GM18867 (cell line): Measurements from ENCODE around the gene KLHL14.

Experiments
- ATAC-seq: cut with Tn5 transposase; IDR thresholded peaks from one replicate; pipeline ENCODE4 v1.9.1; 2021; ENCODE audit warnings: mild to moderate bottlenecking, moderate library complexity; ENCODE audit not compliant: unreplicated experiment

Gene KLHL14

DNA sequence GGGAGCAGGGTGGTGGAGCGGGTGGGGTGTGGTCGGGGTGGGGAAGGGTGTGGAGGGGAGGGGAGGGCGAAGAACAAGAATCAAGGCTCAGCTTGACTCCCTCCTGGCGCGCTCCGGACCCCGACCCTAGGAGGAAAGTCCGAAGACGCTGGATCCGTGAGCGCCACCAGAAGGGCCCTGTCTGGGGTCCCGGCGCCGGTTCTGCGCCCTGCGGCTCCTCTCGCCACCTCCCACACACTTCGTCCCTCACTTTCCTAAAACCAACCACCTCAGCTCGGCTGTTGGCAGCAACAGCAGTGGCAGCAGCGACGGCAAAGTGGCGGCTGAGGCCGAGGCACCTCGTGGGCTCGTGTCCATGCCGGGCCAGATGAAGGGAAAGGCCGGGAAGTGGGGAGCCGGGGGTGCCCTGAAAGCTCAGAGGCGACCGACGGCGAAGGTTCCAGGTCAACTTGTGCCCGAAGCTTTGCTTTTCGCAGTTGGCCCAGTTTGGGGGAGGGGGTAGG is 2.1 kb downstream of the KLHL14 start:
- ATAC-seq: no peak

DNA sequence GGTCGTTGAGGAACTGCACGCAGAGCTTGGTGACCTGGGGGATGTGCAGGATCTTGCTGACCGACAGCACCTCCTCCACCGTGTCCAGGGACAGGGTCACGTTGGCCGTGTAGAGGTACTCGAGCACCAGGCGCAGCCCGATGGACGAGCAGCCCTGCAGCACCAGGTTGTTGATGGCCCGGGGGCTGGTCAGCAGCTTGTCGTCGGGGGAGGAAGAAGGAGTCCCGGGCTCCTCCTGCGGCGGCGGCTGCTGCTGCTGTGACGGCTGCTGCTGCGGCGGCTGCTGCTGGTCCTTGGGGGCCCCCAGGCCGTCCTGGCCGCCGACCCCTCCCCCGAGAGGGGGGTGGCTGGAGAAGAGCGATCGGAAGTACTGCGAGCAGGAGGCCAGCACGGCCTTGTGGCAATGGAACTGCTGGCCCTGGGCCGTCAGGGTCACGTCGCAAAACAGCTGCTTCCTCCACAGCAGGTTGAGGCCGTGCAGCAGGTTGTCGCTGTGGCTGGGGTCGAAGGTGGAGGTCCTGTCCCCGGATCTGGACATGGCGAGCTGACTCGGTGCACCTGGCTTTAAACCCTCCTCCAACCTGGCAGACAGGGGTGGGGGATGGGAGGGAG is 2.7 kb downstream of the KLHL14 start:
- no peak for ATAC-seq

DNA sequence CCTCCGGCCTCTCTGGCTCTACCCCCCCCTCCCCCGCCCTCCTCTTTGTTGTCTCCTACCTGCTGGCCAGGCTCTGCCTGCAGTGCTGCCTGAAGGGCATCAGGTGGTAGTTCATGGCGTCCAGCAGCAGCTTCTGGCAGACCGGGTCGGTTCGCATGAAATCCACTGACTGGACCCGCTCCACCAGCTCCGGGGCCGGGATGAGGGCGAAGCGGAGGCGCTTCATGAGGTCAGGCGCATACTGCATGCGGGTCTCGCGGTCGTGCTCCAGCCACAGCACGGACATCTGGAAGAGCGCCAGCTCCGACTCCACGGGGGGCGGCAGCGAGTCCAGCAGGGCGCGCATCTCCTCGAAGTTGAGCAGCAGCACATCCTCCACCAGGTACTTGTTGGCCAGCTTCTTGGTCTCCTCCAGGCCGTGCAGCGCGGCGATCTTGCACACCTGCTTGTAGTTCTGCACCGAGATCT is 3.2 kb downstream of the KLHL14 start:
- no peak for ATAC-seq

DNA sequence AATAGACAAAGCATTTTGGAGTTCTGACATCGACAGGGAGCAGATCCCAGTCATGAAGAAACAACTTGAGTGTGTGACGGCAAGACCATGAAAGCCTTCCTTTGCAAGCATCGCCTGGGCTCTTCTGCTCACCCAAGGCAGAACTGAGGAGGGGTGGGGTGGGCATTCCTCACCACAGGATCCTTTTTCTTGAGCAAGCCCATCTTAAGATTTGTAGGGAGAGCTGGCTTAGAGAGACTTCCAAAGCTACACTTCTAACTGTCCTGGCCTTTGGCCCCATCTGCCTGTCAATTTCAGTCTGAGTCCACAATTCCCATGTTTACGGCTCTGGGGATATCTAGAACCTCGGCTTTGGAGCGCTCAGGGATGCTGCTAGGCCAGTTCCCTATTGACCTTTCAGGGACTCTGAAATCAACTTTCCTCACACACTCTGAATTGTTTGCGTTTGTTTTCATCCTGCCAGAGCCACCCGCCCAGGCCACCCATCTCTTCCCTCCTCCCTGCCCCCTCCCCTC is 3.7 kb downstream of the KLHL14 start:
- no peak for ATAC-seq

DNA sequence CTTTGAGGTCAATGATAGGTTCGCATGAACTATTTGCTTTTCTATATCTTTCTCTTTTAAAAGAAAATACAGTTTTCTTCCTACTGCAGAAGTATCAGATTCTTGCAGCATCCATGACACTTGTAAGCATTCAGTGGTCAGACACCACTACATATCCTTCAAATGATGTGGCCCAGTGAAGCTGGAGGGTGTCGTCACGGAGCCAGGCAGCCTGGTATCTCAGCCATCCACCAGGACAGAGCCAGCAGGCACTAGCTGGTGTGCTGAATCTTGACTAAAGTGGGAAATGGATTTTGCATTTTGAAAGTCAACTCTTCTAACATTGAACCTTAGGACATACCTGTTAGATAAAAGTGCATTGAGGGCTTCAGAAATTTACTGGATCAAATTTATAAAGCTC is 5.4 kb downstream of the KLHL14 start:
- no peak for ATAC-seq

DNA sequence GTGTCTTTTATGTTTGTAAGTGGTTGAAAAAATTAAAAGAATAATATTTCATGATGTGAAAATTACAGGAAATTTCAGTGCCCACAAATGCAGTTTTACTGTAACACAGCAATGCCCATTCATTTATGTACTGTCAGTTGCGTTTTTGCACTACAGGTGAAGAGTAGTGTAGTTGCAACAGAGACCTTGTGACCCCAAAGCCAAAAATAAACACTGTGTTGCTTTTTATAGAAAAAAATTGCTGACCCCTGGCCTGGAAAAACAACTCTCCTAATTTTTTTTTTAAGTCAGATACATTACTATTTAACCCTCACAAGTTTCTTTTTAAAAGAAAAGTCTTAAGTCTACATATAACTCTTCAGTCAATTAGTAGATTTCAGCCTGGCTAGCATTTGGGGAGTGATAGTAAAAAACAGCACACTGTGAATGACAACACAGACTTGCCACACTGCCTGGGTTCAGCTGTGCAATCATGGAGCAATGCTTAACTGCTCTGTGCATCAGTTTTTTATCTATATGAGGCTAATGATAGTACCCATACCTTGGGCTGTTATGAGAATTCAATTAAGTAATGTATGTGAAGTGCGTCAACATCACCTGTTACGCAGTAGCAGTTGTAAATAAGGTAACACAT is 8.1 kb downstream of the KLHL14 start:
- ATAC-seq: no peak

DNA sequence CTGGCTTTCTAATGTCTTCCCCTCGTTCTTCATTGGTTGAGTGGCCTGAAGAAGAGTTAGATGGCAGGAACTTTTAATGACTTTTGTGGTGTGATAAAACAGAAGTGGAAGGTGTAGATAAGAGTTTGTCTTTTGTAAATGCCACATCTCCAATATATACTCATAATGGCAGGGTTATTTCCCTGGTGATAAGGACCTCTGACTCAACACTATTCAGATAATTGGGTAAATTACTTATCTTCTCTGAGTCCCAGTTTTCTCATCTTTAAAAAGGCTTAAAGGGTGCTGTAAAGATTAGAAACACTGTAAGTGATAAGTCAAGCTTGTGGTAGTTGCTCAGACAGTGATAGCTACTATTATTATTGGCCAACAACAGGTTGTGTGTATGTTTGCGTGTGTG is 9.5 kb downstream of the KLHL14 start:
- ATAC-seq: no peak

DNA sequence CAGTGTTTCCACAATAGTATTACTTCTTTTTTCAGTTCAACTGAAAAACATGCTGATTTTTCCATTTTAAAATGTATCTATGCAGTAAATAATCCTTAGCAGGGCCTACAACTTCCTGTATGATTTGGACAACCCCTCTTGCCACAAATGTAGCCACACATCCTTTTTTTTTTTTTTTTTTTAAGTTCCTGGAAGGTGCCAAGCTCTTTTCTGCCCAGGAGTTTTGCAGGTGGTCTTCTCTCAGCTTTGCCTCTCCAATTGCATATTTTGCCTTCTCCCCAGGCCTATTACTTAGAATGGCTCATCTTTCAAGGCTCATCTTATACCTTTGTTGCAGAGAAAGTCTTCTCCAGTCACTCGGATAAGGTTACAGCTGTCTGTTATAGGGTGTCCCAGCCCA is 11.6 kb downstream of the KLHL14 start:
- ATAC-seq: no peak

DNA sequence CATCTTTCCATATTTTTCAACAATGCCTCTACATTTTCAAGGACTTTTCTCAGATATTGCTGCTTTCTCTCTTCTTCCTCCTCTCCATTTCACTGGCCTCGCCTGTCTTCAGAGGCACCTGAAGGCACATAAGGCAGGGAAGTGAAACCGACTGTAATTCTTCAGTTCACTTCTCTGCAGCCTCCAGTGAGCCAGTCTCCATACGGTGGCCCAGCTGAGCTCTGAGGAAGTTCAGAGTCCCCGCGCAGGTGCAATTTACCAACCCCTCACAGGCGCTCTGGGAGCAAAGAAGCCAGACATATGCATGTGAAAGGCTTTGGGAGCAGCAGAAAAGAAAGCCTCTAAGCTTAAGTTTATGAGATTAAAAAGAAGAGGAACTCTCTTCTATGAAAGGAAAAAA is 12.4 kb downstream of the KLHL14 start:
- ATAC-seq: peak; percentile 99

DNA sequence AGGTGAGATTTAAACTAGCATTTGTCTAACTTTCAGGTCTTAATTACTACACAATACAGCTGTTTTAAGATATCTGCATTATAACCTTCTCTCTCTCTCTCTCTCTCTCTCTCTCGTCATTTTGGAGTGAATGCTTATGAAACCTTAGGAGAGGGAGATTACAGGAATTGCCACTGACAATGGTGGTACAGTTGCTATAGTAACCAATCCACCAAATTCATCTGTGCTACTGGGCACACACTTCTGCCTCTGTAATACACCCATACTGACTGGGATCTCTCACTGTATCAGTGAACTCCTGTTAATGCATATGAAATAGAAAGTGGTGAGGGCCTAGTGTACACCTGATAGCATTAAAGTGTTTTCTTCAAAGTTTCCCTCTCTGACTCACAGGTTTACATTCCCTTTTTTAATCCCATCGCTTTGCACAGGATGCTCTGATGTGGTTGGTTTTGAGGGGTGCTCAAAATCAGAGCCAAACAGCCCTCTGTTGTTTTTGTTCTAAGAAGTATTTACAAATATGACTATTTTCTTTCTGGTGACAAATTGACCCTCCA is 13.1 kb downstream of the KLHL14 start:
- no peak for ATAC-seq

DNA sequence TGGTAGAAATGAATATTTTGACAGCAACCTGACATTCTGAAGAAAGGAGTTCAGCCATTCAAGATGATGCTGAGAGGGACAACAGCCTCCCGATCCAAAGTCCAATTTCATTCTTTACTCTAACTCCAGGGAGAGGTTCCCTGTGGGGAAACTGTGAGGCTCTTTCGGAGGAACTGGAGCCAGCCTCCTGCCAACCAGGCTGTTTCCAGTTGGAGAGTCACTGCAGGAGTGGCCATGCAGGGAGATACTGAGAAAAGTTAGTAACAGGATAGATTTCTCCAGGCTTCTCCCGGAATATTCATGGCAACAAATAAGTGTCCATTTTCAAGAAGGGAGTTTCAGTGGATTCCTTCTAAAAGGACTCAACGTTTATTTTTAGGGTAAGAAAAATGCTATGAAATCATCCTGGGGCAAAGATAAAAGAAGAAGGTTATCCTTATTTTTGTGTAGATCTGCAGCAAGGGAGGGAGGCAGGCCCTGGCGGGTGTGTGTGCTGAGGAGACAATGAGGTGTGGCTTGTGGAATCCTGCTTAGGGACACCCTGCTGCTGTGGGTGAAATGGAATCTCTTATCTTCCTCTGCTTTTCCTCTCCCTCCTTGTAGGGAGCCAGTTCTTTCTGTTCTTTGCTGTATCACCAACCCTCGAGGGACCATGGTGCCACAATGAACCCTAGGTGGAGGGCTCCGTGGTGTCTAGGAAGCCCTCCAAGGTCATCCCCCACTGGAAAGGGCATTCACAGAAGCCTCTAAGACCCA is 18.1 kb downstream of the KLHL14 start:
- no peak for ATAC-seq

DNA sequence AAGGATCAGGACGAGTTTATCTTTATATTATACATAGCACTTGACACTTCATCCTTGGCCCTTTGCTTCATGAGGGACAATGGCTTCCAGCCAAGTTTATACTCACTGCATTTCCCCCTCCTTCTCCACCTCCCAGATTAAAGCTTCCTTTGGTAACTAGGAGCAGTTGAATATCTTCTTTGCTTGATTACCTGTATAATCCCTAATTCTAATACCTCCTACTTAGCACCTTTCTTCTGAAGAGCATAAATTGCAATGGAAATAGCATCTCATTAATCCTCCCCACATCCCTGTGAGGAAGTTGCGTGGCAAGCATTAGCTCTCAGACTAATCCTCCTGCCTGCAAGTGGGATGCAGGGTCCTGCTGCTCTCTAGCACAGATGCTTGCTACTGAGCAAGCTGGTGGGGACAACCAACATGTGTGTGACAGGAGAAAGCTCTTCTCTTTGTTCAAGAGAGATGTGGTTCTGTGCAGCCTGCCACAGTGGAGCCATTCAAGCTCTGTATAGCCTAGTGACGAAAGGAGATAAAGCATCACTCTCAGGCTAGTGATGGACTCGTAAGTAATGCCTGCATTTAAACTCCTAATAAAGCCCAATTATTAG is 19.1 kb downstream of the KLHL14 start:
- ATAC-seq: no peak

DNA sequence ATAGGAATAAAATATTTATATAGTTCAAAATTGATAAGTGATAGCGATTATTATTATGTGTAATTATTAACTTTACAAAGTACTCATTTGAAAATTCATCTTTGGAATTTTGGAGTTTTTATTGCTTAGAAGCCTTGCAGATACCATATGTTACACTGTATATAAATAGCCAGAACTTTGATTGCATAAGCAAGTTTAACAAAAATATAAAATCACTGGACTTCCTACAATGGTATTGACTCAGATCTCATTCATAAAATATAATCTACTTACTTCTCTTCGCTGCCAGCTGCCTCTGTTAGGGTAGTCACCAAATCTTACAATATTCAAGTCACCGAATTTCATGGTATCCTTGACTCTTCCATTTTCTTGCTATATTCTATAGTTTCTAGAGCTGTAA is 22.5 kb downstream of the KLHL14 start:
- ATAC-seq: no peak

DNA sequence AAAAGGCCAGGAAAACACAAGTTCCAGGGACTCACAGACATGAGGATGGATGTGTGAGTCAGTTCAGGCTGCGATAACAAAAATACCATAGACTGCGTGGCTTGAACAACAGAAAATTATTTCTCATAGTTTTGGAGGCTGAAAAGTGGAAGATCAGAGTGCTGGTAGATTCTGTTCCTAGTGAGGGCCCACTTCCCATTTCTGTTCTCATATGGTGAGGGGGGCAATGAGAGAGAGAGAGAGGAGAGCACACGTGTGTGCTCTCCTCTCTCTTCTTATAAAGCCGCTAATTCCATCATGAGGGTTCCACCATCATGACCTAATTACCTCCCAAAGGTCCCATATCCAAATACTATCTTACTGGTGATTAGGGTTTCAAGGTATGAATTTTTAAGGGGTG is 23.0 kb downstream of the KLHL14 start:
- ATAC-seq: no peak

DNA sequence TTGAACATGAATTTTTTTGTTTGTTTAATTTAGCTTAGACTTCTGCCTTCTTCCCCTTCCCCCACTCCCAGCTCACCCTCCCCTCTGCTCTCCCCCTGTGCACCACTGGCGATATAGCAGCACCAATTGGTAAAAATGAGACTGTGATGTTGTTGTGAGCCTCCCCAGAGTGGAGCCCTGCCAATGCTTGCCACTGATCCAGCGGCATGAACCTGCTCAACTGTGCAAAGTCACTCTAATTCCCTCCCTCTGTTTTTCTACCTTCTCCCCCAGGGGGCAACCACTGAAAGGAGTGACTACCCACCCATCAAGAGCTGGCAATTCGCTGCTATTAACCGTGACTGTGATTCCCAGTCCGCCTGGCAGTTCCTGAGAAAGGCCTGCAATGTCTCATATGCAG is 30.2 kb downstream of the KLHL14 start:
- no peak for ATAC-seq

DNA sequence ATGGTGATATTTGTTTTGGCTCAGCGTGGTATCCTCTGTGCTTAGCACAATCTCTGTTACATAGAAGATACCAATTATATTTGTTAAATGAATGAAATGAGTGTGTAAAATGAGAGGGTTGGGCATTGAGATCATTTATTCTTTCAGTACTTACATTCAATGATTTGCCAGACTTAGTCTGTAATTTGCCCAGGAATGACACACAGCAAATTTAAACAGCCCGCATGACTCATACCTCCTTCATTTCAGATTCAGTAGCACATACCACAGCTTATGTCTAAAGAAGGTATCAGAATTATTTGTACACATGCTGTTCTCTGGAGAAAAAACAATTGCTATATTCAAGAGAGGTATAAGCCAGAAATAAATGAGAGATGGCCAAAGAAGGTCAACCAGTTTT is 37.0 kb downstream of the KLHL14 start:
- no peak for ATAC-seq

DNA sequence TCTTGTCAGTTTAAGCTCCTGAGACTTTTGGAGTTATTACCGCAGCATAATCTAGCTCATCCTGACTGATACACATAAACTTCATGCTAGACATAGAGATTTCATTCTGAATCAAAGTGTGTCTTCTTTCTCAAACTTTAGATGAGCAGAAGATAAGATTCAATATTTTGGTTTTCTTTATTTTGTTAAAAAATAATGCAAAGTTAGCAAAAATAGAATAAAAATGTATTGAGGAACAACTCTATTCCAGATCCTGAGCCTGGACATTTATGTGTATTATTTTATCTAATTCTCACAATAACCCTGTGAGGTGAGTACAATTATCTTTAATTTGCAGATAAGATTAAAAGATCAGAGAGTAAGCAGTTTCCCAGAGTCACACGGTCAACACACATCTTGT is 38.4 kb downstream of the KLHL14 start:
- ATAC-seq: no peak

DNA sequence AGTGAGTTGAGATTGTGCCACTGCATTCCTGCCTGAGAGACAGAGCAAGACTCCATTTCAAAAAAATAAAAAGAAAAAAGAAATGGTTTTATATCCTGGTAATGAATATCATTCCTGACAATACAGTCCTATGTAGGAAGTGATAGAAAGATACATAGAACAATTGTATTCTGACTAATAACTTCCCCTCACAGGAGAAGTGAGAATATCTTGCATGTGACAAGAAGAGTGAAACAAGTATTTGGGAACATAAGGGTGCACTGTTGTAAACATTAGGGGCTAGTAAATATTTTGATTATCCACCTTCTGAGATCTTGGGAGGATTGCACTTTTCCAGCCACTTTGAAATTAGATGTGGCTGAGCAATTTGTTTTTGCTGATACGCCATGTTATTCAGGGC is 40.7 kb downstream of the KLHL14 start:
- no peak for ATAC-seq

DNA sequence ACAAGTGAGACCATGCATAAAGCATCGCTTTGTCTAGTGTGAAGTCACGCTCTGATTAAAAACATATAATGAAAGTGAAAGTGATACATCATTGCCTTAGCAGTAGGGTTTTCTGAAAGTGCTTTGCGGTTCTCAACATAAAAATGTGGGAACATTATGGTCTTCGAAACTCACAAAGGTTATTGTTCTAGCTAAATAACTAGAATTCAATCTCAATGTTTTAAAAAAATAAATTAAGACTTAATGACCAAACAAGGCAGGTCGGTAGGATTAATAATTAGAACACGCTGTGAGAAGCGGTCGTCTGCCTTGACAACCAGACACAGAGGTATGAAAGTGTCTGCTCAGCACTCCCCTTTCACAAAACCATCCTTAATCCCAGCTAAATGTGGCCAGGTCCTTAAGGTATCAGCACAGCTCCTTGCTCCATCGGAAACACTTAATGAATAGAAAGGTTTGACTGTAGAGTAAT is 42.2 kb downstream of the KLHL14 start:
- peak; percentile 97 for ATAC-seq

DNA sequence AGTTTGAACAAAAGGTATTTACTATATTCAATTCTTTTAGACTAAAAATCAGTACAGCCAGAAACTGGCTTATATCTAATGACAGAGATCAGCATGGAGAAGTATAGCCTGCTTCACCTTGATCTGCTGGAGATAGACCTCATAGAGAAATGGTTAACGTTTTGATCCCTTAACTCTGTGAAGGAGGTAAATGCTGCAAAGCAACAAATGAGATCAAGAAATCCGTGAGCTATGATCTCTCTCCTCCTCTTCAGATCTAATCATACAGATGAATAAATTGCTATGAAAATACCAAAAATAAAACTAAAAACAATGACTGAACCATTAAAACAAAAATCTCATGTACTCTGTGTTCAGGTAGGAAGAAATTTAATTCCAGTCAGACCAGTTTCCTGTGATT is 42.8 kb downstream of the KLHL14 start:
- ATAC-seq: no peak
